ENCODE results near the gene IL6ST. TPM values are rescaled to one million over a fixed set of nuclear protein-coding genes. Genes with fewer than 3 reads are reported as not detected.
"Not testable (repeated sequence)": the region's sequence is repeated elsewhere in the genome, so short reads cannot be mapped to it uniquely, and the experiment has no call there.

Gene IL6ST
- total RNA-seq, 3 donors from 2014 or later = 78.0 to 209 (median 126) TPM

DNA sequence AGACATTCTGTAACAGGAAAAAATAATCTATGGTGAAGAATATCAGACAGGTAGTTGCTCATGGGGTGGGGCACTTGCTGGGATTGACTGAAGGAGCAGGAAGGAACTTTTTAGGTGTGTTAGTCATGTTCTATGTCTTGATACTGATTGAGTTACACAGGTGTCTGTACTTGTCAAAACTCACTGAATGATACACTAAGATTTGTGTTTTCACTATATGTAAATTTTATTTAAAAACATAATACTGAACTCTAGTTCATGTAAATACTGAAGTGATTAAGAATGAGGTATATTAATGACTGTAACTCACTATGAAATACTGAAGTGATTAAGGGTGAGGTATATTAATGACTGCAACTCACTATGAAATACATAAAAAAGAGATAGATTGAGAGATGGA, 28.5 kb downstream of the IL6ST start:
- H3K36me3 ChIP-seq (ENCODE audit: low read depth) = no peaks in the 10 kb centered on the region
- peak; percentile 80 for ATAC-seq

GRCh38 chr5:55965525-55965924, 29.2 kb downstream of the IL6ST start:
- DNase-seq = no peak
- Histone ChIP-seq H3K4me3 (no peak overlapping the region), H3K9me3 (no peaks in the 10 kb centered on the region), H3K36me3 (ENCODE audit: low read depth) (no peaks in the 10 kb centered on the region), H3K4me1 (ENCODE audit: low read depth) (peaks cover 4% of the 10 kb centered on the region)
- intact Hi-C loops (cut with DNase I, micrococcal nuclease) = no loop called here
- TF ChIP-seq, protein P1, sequence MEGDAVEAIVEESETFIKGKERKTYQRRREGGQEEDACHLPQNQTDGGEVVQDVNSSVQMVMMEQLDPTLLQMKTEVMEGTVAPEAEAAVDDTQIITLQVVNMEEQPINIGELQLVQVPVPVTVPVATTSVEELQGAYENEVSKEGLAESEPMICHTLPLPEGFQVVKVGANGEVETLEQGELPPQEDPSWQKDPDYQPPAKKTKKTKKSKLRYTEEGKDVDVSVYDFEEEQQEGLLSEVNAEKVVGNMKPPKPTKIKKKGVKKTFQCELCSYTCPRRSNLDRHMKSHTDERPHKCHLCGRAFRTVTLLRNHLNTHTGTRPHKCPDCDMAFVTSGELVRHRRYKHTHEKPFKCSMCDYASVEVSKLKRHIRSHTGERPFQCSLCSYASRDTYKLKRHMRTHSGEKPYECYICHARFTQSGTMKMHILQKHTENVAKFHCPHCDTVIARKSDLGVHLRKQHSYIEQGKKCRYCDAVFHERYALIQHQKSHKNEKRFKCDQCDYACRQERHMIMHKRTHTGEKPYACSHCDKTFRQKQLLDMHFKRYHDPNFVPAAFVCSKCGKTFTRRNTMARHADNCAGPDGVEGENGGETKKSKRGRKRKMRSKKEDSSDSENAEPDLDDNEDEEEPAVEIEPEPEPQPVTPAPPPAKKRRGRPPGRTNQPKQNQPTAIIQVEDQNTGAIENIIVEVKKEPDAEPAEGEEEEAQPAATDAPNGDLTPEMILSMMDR (IDR thresholded peaks at IDR 0.05) = no peak
- no peak for ATAC-seq

More for the DNA sequence above, 28.5 kb downstream of the IL6ST start:
- no peak for DNase-seq
- Histone ChIP-seq H3K4me3 (no peak overlapping the region), H3K9me3 (no peaks in the 10 kb centered on the region), H3K4me1 (ENCODE audit: low read depth) (peaks cover 4% of the 10 kb centered on the region)
- intact Hi-C loops (cut with DNase I, micrococcal nuclease) = no loop called here
- TF ChIP-seq, protein P1 (IDR thresholded peaks at IDR 0.05) = no peak

GRCh38 chr5:55960779-55961178, 34.0 kb downstream of the IL6ST start:
- Histone ChIP-seq H3K9me3 (no peaks in the 10 kb centered on the region), H3K4me3 (no peak overlapping the region), H3K36me3 (ENCODE audit: low read depth) (no peaks in the 10 kb centered on the region), H3K4me1 (ENCODE audit: low read depth) (no peaks in the 10 kb centered on the region)
- intact Hi-C loops (cut with DNase I, micrococcal nuclease) = no loop called here
- TF ChIP-seq, protein P1 (IDR thresholded peaks at IDR 0.05) = no peak
- ATAC-seq (no peak), DNase-seq (no peak)

DNA sequence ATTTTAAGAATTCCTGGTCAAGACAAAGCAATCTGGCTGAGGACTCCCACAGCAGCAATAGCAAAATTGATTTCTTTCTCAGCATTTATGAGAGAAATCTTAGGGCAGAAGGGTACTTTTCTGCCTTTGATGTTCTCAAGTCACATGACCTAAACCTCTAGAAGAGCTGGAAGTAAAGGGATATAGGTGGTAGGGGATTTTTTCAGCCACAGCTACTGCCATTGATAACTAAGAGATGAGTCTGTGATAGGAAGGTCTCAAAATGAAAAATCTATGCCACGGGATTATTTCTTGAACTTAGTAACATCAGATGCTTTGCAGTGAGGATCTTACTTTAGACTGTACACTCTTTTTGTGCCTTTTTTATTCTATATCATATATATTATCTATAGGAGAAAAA, 35.6 kb downstream of the IL6ST start:
- no peak for ATAC-seq
- H3K4me3 ChIP-seq = no peak overlapping the region
- H3K4me1 ChIP-seq (ENCODE audit: low read depth) = no peaks in the 10 kb centered on the region
- TF ChIP-seq, protein P1 (IDR thresholded peaks at IDR 0.05) = no peak
- no peak for DNase-seq
- intact Hi-C loops (cut with DNase I, micrococcal nuclease) = no loop called here
- no peaks in the 10 kb centered on the region for H3K9me3 ChIP-seq
- H3K36me3 ChIP-seq (ENCODE audit: low read depth) = no peaks in the 10 kb centered on the region

DNA sequence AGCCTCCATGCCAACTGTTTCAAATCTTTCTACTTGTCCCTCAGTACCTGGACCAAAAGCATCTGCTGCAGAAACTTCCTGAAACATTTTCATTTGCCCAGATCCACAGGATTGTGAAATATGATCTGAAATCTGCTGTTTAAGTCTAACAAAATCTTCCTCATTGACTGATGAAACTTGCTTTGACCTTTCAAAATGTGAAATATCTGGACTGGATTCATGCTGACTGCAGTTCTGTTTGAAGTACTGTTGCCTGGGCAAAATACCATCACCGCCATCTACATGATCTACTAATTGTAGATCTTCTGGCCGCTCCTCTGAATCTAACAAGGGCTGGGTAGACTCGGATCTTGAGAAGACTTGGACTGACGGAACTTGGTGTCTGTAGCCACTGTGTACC, 53.6 kb downstream of the IL6ST start:
- H3K36me3 ChIP-seq (ENCODE audit: low read depth); intact Hi-C loops (cut with DNase I, micrococcal nuclease); ATAC-seq; H3K9me3 ChIP-seq; H3K4me1 ChIP-seq (ENCODE audit: low read depth); H3K4me3 ChIP-seq; DNase-seq: not testable (repeated sequence)

GRCh38 chr5:55937598-55937997, 57.2 kb downstream of the IL6ST start:
- not testable (repeated sequence) for H3K9me3 ChIP-seq; H3K4me3 ChIP-seq; ATAC-seq; H3K4me1 ChIP-seq (ENCODE audit: low read depth); H3K36me3 ChIP-seq (ENCODE audit: low read depth); DNase-seq
- intact Hi-C loops (cut with DNase I, micrococcal nuclease) = loop anchor here in 1 of 2 donors (2.0 kb wide), 1 partner anchor 263 kb away; no protein-coding TSS in a partner anchor

DNA sequence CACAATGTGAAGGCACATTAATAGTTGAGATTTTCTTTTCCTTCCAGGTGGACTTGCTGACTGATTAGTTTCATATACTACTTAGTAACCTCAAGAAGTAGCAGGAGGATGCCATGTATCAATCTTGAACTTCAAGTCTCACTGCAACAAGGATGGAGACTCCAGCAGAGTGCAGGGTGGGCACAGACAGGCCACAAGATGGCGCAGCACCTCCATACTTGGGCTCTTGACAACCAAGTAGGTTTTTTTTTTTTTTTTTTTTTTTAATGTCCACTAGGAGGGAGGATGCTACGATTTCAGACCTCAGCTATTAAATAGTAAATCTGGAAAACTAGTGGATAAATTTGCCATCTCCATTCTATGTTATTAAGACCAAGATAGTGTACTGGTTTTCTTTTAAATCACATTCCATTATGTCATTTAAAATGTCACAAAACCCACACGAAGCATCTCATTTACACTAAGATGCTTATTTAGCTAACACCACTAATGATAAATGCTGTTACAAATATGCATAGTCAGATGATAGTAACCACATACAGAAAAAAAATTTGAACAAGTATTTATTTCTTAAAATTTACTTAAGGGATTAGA, 58.6 kb downstream of the IL6ST start:
- Histone ChIP-seq H3K4me3 (no peak overlapping the region), H3K4me1 (ENCODE audit: low read depth) (no peaks in the 10 kb centered on the region), H3K9me3 (no peaks in the 10 kb centered on the region), H3K36me3 (ENCODE audit: low read depth) (no peaks in the 10 kb centered on the region)
- TF ChIP-seq, protein P1 (IDR thresholded peaks at IDR 0.05) = peak; percentile 63
- DNase-seq (peak; percentile 76 to 89 (median 83)), ATAC-seq (peak; percentile 88)
- intact Hi-C loops (cut with DNase I, micrococcal nuclease) = loop anchor here in 1 of 2 donors (2.0 kb wide), 1 partner anchor 265 kb away; no protein-coding TSS in a partner anchor

Measured in mucosa of descending colon (tissue), 3 donors.